Measurements from ENCODE around the gene TENM4. TPM values are rescaled to one million over a fixed set of nuclear protein-coding genes. Genes with fewer than 3 reads are reported as not detected.

Gene TENM4
- total and polyA plus RNA-seq, 2 of the 13 experiments (the other 11 are each of a cell fraction or from before 2014, with no cell fraction given): not detected

- in situ Hi-C loops (cut with HindIII; ENCODE audit: extremely low pct_ligation_motif_present, low pct_unique_long_range_greater_than_20kb) (no loop called here), intact Hi-C loops (cut with micrococcal nuclease; ENCODE audit: unreplicated experiment) (no loop called here)
- H3K27ac ChIP-seq (ENCODE audit: extremely low read length, insufficient read depth, low read length): no peak overlapping the region
- H3K4me3 ChIP-seq (replicated peaks in 1 of 3; ENCODE audit: insufficient read depth in 1 of 3, low read depth in 2 of 3, low read length in 3 of 3): no peak overlapping the region
- FAIRE-seq (no peak), DNase-seq (ENCODE audit: low spot score) (no peak), ATAC-seq (no peak)
- BruUV-seq (replicated peaks): no TSS peak
- H3K36me3 ChIP-seq (replicated peaks in 1 of 2; ENCODE audit: control insufficient read depth in 1 of 2, insufficient read depth in 2 of 2, low read length in 2 of 2): no peaks in the 10 kb centered on the region
- no peak overlapping the region for H3K9ac ChIP-seq (ENCODE audit: insufficient read depth, low read depth, low read length)
- no peak overlapping the region for H3K4me2 ChIP-seq (ENCODE audit: low read depth, low read length)
- H4K20me1 ChIP-seq (ENCODE audit: insufficient read depth, low read length): no peaks in the 10 kb centered on the region
- H3K27me3 ChIP-seq (ENCODE audit: control insufficient read depth in 1 of 2, insufficient read depth in 2 of 2, low read length in 2 of 2): peaks cover 2 to 6% of the 10 kb centered on the region in 2 experiments; a peak in 2 of 5 replicates
- POLR2A ChIA-PET: no interaction called here
- H2AFZ ChIP-seq (ENCODE audit: low read length): no peak overlapping the region
- CTCF ChIA-PET (ENCODE audit: low intra/inter-chr PET ratio, low total read pairs): no interaction called here
- 7% methylated on average over 2 of the region's 3 CpGs for WGBS (ENCODE audit: low lambda C conversion rate)
- no peaks in the 10 kb centered on the region for H3K4me1 ChIP-seq (ENCODE audit: insufficient read depth, low read length)
- H3K9me3 ChIP-seq (ENCODE audit: low read length): no peaks in the 10 kb centered on the region
- H3K79me2 ChIP-seq (ENCODE audit: insufficient read depth, low read length): no peaks in the 10 kb centered on the region
- TF ChIP-seq ZNF816 (CRISPR knock-in tag; IDR thresholded peaks at IDR 0.05; ENCODE audit: borderline replicate concordance): no peak
- no peak for TF ChIP-seq AKAP8 (CRISPR knock-in tag; IDR thresholded peaks at IDR 0.05)
- no peak for TF ChIP-seq ZNF326 (CRISPR knock-in tag; IDR thresholded peaks at IDR 0.05; ENCODE audit: borderline replicate concordance)
These were observed 486.1 kb downstream of the TENM4 start for GRCh38 chr11:78954696-78955095.

DNA sequence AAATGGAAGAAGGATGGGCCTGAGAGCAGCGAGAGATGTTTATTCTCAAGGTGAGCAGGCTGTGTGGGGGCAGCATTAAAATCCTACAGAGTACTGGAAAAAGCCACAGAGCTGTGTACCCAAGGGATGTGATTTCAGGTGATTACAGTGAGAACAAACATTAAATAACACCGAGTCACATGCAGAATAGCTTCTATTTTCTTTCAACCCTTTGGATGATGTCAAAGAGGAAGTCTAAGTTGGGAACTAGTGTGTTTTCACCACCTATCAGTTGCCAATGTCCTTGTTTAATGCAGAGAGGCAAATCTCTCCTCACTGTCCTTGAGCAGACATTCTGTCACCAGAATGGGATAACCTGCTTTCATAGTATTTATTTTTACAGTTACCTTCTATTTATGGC, 486.6 kb downstream of the TENM4 start:
- FAIRE-seq (no peak), ATAC-seq (no peak), DNase-seq (ENCODE audit: low spot score) (no peak)
- intact Hi-C loops (cut with micrococcal nuclease; ENCODE audit: unreplicated experiment): no loop called here
- H3K79me2 ChIP-seq (ENCODE audit: insufficient read depth, low read length): no peaks in the 10 kb centered on the region
- no peaks in the 10 kb centered on the region for H3K9me3 ChIP-seq (ENCODE audit: low read length)
- WGBS (ENCODE audit: low lambda C conversion rate): 5% methylated on average over 2 of the region's 2 CpGs
- H3K36me3 ChIP-seq (replicated peaks in 1 of 2; ENCODE audit: control insufficient read depth in 1 of 2, insufficient read depth in 2 of 2, low read length in 2 of 2): no peaks in the 10 kb centered on the region
- H3K27ac ChIP-seq (ENCODE audit: extremely low read length, insufficient read depth, low read length): no peak overlapping the region
- peaks cover 2 to 6% of the 10 kb centered on the region in 2 experiments; a peak in 2 of 5 replicates for H3K27me3 ChIP-seq (ENCODE audit: control insufficient read depth in 1 of 2, insufficient read depth in 2 of 2, low read length in 2 of 2)
- H4K20me1 ChIP-seq (ENCODE audit: insufficient read depth, low read length): no peaks in the 10 kb centered on the region
- no peak overlapping the region for H3K4me2 ChIP-seq (ENCODE audit: low read depth, low read length)
- ChIA-PET POLR2A (no interaction called here), CTCF (ENCODE audit: low intra/inter-chr PET ratio, low total read pairs) (no interaction called here)
- no peak overlapping the region for H3K9ac ChIP-seq (ENCODE audit: insufficient read depth, low read depth, low read length)
- BruUV-seq (replicated peaks): no TSS peak
- no peaks in the 10 kb centered on the region for H3K4me1 ChIP-seq (ENCODE audit: insufficient read depth, low read length)
- in situ Hi-C loops (cut with HindIII; ENCODE audit: extremely low pct_ligation_motif_present, low pct_unique_long_range_greater_than_20kb): no loop called here
- no peak overlapping the region for H2AFZ ChIP-seq (ENCODE audit: low read length)
- no peak overlapping the region for H3K4me3 ChIP-seq (replicated peaks in 1 of 3; ENCODE audit: insufficient read depth in 1 of 3, low read depth in 2 of 3, low read length in 3 of 3)
- TF ChIP-seq ZNF414 (CRISPR knock-in tag; IDR thresholded peaks at IDR 0.05): no peak
- no peak for TF ChIP-seq ZNF564 (CRISPR knock-in tag; IDR thresholded peaks at IDR 0.05)
- no peak for TF ChIP-seq KDM2A (CRISPR knock-in tag; IDR thresholded peaks at IDR 0.05; ENCODE audit: borderline replicate concordance, low read depth)
- no peak for TF ChIP-seq JARID2 (CRISPR knock-in tag; IDR thresholded peaks at IDR 0.05; ENCODE audit: insufficient replicate concordance)
- no peak for TF ChIP-seq PLSCR1 (CRISPR knock-in tag; IDR thresholded peaks at IDR 0.05; ENCODE audit: borderline replicate concordance)
- TF ChIP-seq, protein P1, sequence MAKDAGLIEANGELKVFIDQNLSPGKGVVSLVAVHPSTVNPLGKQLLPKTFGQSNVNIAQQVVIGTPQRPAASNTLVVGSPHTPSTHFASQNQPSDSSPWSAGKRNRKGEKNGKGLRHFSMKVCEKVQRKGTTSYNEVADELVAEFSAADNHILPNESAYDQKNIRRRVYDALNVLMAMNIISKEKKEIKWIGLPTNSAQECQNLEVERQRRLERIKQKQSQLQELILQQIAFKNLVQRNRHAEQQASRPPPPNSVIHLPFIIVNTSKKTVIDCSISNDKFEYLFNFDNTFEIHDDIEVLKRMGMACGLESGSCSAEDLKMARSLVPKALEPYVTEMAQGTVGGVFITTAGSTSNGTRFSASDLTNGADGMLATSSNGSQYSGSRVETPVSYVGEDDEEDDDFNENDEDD (CRISPR knock-in tag; IDR thresholded peaks at IDR 0.05; ENCODE audit: borderline replicate concordance): no peak
- TF ChIP-seq ZSCAN31 (CRISPR knock-in tag; IDR thresholded peaks at IDR 0.05; ENCODE audit: low read depth): no peak
- no peak for TF ChIP-seq ZMYM2 (CRISPR knock-in tag; IDR thresholded peaks at IDR 0.05)
- TF ChIP-seq ZSCAN30 (CRISPR knock-in tag; IDR thresholded peaks at IDR 0.05): no peak
- TF ChIP-seq, protein P2, sequence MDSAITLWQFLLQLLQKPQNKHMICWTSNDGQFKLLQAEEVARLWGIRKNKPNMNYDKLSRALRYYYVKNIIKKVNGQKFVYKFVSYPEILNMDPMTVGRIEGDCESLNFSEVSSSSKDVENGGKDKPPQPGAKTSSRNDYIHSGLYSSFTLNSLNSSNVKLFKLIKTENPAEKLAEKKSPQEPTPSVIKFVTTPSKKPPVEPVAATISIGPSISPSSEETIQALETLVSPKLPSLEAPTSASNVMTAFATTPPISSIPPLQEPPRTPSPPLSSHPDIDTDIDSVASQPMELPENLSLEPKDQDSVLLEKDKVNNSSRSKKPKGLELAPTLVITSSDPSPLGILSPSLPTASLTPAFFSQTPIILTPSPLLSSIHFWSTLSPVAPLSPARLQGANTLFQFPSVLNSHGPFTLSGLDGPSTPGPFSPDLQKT (CRISPR knock-in tag; IDR thresholded peaks at IDR 0.05; ENCODE audit: borderline replicate concordance): no peak
- TF ChIP-seq ZNF891 (CRISPR knock-in tag; IDR thresholded peaks at IDR 0.05): no peak

Data from HepG2 (cell line).